Amygdala (tissue), 56 donors: ENCODE results near the gene ALB.

Experiments used
- DNase-seq, 56 donors: peaks; one replicate each; lab custom pipeline; 2025; lab: John Stamatoyannopoulos, UW

ALB gene

DNA sequence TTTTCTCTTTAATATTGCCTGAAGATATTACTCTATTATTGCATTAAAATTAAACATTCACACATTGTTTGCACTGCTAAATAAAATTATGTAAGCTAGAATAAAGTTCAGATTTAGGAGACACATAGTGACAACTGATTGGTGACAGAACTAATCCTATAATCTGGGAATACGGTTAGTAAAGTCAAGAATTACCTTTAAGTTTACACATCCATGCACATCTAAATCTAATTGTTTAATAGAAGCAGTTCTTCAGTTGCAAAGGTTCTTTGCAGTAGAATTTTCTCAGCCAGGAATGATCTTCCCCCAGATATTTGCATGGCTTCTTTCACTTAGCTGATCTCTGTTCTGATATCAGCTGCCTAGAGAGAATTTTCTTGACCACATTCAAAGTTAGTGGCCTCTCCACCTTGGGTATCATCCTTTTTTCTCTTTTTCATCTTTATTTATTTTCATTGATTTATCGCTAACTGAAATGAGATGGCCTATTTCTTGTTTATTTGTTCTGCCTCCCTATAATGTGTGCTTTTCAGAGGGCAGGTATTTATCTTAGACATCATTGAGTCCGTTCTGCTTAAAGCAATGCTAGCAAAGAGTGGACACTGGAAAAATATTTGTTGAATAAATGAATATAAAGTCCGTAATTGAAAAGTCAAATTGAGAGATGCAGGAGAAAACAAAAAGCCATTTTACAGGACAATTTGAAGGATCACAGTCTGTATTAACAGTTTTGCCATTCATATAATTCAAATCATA lies 44.5 kb downstream of the ALB start:
- DNase-seq = no peak

DNA sequence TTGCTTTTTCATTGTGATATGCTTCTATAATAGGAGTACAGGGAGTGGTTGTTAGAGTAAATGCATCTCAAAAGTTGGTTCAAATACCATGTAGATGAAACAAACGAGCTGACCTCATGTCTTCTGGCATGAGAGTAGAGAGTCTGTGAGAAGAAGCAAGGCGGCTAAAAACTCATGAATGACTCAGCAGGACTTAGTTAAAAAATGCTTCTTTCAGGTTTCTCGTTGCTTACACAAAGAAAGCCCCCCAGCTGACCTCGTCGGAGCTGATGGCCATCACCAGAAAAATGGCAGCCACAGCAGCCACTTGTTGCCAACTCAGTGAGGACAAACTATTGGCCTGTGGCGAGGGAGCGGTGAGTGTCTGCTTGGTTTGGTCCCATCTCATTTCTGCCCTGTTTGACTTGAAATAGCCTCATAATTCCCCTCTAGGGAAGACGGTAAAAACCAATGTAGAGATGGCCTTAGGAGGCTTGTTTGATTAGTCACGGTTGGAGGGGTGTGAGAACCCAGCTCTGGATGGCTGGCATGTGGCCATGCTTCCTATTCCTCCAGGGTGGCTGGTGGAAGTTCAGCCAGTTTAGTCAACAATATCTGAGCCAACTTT lies 46.4 kb downstream of the ALB start:
- DNase-seq = no peak

DNA sequence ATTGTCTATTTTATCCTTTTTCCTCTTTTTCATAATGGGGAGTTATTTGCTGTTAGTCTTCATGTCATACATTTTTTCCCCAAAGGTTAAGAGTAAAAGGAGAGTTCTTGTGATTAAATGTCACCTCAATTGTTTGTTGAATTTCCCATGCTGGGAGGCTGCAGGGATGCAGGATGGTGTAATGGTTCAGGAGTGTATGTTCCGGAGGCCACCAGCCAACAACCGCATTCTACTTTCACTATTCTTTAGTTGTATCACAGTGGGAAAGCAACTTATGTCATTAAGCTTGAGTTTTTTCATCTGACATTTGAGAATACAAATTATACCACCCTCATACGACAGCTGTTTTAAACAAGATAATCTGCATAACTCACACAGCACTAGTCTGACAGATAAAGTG lies 47.3 kb downstream of the ALB start:
- no peak for DNase-seq

DNA sequence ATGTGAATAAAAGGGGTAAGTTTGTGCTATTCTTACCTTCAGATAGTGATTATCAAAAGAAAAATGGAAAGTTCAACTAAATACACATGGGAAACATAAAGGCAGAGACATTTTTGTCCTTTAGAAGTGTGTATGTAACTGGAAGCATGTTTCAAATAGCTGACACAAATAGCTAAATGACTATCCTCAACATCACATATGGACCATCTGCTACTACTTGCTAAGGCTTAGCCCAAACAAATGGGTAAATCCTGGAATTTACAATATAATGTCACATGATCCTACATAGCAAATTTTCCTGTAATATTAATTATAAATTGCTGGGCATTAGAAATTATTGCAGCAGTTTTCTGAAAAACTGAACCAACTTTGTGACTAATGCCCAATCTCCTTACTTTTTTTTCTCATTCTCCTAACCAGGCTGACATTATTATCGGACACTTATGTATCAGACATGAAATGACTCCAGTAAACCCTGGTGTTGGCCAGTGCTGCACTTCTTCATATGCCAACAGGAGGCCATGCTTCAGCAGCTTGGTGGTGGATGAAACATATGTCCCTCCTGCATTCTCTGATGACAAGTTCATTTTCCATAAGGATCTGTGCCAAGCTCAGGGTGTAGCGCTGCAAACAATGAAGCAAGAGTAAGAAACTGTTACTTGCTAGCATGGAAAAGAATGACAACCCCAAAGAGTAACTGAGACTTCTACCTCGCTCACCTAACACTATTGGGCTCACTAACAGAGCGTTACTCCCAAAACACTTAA lies 48.1 kb downstream of the ALB start:
- no peak for DNase-seq

DNA sequence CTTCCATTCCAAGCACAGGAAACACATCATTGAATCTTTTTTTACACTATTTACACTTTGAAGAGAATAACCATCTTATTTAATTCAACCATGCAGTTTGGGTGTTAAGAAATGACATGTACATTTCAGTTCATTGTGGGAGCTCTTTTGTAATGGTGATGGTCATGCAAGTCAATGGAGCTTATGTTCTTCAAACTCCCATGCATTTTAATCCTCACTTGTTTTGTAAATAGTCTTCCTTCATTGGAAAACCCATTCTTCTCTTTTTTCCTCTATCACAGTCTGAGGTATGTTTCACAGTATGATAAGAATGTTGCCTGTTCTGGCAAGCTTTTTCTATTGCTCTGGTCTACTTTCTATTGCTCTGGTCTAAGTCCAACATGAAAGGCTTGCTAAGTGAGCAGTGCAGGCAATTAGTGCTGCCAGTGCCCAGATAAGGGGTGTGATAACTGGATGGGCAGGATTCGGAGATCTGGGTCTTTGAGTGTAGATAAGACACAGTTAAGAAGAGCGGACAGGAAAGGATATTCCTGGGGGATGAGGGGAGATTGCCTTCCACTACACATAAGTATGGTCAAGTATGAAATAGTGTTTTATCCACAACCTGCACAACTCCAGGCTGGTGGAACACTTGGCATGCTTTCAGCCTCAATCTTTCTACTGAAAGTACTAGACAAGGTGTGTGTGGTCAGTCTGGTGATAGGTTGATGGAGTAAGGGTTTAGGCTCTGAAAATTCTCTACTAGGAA lies 49.0 kb downstream of the ALB start:
- no peak for DNase-seq

DNA sequence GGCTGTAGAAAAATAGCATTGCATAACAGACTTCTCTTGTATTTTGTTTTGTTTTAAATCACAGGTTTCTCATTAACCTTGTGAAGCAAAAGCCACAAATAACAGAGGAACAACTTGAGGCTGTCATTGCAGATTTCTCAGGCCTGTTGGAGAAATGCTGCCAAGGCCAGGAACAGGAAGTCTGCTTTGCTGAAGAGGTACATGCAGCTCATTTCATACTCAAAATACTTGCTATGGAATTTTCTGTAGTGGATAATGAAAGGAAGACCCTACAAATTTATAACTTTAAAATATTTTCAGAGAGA lies 49.6 kb downstream of the ALB start:
- DNase-seq = no peak

DNA sequence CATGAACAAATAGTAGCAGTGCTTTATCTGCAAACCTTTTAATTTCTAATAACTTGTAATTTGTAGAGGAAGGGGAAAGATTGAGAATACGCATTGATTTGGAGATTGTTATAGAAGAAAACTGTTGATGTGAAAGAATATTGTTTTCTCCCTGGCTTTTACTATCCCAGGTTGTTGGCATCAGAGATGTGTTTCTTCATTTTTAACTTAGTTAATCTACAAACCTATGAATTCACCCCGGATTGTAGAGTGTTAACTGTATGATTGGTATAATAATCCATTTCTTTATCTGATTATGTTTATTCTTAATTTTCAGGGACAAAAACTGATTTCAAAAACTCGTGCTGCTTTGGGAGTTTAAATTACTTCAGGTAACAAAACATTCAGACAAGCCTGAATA lies 50.8 kb downstream of the ALB start:
- DNase-seq = no peak

DNA sequence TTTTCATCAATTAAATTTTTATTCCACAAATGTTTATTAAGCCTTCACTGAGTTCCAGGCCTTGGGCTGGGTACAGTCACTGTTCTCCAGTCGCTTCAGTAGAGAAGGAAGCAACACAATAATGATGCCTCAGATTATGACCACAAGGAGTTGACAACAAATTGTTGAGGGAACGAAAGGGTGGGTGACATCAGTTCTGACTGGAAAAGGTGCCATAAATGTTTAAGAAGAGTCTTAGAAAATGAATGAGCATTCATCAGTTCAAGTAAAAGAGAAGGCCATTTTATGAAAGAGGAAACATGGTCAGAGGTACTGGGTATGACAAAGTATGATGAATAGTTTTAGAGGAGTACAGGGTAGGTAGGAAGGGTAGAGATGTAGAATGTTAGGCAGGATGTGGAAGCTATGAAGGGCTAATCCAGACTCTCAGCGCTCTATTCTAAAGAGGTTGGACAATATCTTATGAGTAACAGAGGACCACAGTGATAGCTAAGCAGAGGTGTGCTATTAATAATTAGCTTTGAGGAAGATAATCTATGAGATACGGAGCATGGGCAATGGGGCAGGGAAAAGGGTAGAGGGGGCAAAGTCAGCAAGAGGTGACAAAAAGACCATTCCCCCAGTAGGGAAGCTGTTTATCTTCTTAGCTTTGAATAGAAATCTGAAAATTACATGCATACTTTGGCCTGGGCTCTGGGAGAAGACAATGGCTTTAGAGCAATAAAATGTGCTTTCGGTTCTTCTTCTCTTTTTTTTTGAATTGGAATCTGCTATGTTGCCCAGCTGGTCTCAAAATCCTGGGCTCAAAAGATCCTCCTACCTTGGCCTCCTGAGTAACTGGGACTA lies 52.3 kb downstream of the ALB start:
- no peak for DNase-seq

DNA sequence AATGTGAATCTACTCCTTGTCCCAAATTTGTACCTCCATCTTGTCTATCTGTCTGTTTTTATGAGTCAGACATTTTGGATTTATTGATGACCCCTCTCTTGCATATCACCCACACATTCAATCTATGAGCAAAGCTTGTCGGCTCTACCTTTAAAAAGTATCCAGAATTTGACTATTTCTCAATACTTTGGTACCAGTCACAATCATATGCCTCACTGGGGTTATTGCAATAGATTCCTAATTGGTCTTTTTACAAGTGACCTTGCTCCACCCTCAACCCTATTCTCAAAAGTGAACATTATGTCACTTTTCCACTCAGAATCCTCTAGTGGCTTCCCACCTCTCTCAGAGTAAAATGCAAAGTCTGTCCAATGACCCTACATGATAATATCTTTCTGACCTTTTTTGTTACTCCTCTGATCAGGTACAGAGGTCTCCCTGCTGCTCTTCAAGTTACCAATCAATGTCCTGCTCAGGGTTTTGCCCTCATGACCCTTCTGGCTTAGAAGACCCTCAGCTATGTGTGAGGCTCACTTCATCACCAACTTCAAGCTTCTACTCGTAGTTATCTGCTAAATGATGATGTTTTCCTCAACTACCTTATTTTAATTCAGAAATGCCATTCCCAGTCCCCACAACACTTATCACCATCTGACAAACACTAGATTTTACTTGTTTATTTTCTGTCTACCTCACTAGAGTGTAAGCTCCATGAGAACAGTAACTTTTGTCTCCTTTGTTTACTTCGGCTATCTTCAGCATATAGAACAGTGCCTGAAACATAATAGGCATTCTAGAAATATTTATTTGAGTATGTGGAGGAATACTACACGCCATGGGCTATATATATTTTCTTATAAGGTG lies 54.3 kb downstream of the ALB start:
- no peak for DNase-seq

DNA sequence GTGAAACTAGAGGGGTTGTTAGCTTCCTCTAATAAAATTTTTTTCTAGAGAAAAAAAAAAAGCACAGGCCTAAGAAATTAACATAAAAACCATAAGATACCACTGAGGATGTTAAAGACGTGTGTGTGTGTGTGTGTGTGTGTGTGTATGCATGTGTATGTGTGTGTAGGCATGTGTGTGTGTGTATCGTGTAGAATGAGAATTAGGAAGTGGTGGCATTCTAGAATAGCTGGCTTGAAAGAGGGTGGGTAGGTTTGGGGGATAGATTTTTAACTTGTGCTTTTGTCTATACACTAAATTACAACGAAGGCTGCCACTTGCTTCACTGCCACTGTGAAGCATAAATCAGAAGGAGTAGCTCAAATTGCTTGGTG lies 54.9 kb downstream of the ALB start:
- DNase-seq = no peak

DNA sequence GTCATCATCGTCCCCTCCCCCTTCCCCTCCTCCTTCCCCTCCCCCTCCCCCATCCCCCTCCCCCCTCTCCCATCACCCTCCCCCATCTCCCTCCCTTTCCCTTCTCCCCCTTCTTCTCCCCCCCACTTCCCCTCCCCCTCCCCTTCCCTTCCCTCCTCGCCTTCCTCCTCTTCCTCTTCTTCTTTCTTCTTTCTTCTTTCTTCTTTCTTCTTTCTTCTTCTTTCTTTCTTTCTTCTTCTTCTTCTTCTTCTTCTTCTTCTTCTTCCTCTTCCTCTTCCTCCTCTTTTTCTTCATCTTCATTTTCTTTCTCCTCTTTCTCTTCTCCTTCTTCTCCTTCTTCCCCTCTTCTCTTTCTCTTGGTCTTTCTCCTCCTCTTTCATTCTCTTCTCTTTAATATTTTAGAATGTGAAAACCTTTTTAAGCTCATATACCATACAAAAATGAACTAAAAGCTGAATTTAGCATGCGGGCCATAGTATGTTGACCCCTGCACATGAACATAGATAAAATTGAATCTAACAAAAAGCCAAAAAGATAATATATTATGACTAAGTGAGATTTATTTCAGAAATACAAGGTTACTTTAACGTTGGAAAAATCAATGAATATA lies 56.9 kb downstream of the ALB start:
- no peak for DNase-seq

DNA sequence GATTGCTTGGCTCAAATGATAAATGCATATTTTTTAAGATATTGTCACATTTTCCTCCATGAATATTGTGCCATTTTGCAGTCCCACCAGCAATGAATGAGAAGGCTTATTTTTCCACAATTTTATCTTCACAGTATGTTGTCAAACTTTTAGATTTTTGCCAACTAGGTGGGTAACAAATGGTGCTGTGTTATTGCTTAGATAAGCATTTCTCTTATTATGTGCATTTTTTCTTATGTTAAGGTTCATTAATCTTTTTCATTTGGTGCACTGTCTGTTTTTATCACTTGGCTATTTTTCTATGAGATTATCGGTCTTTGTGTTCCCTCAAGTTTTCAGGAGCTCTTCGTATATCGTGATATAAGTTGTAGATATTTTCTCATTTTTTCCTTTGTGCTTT lies 64.1 kb downstream of the ALB start:
- DNase-seq = no peak

DNA sequence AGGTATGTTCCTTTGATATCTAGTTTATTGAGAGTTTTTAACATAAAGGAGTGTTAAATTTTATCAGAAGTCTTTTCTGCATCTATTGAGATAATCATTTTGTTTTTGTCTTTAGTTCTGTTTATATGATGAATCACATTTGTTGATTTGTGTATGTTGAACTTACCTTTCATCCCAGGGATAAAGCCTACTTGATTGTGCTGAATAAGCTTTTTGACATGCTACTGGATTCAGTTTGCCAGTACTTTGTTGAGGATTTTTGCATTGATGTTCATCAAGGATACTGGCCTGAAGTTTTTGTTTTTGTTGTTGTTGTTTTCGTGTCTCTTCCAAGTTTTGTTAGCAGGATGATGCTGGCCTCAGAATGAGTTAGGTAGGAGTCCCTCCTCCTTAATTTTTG lies 66.6 kb downstream of the ALB start:
- DNase-seq = no peak
